Trophoblast cell (in vitro differentiated cells and primary cell): ENCODE measurements around the gene KISS1.

ENCODE experiments used
- DNase-seq, 2 donors: peaks; one replicate each; pipeline ENCODE4 v3.0.0-alpha.2; 2016
- H2AFZ ChIP-seq: 2 replicates; pipeline ENCODE4 v1.6.1; 2013; ENCODE audit warnings: low read length, moderate library complexity, mild to moderate bottlenecking; ENCODE audit not compliant: insufficient read depth, poor library complexity
- H2AK5ac ChIP-seq: 2 replicates; pipeline ENCODE4 v1.6.1; 2013; ENCODE audit warnings: mild to moderate bottlenecking, low read length
- H2BK120ac ChIP-seq: 2 replicates; pipeline ENCODE4 v1.6.1; 2013; ENCODE audit warnings: low read length, mild to moderate bottlenecking, moderate library complexity; ENCODE audit not compliant: insufficient read depth, poor library complexity
- H2BK12ac ChIP-seq: 2 replicates; pipeline ENCODE4 v1.6.1; 2013; ENCODE audit warnings: mild to moderate bottlenecking, low read length, moderate library complexity
- H2BK5ac ChIP-seq: 2 replicates; pipeline ENCODE4 v1.6.1; 2013; ENCODE audit warnings: low read length, low read depth, moderate library complexity, mild to moderate bottlenecking; ENCODE audit not compliant: poor library complexity
- H3K14ac ChIP-seq: 2 replicates; pipeline ENCODE4 v1.6.1; 2013; ENCODE audit warnings: mild to moderate bottlenecking, low read length
- H3K18ac ChIP-seq: 2 replicates; pipeline ENCODE4 v1.6.1; 2013; ENCODE audit warnings: mild to moderate bottlenecking, low read length
- H3K23ac ChIP-seq: 2 replicates; pipeline ENCODE4 v1.6.1; 2013; ENCODE audit warnings: low read length
- H3K27ac ChIP-seq: 2 replicates; pipeline ENCODE4 v1.5.1; 2013; ENCODE audit warnings: low read depth, mild to moderate bottlenecking, inconsistent platforms, low read length, moderate library complexity
- H3K27me3 ChIP-seq: 2 replicates; pipeline ENCODE4 v1.6.1; 2013; ENCODE audit warnings: inconsistent platforms, mild to moderate bottlenecking, low read length, moderate library complexity; ENCODE audit not compliant: insufficient read depth
- H3K36me3 ChIP-seq, 2 experiments: 1 replicate in 1 of 2; 2 replicates in 1 of 2; pipeline ENCODE4 v1.6.1; 2013; ENCODE audit warnings: low read length in 2 of 2, mild to moderate bottlenecking in 2 of 2, moderate library complexity in 1 of 2; ENCODE audit not compliant: insufficient read depth in 2 of 2, control insufficient read depth in 1 of 2
- H3K4ac ChIP-seq: 2 replicates; pipeline ENCODE4 v1.6.1; 2013; ENCODE audit warnings: low read depth, mild to moderate bottlenecking, low read length, moderate library complexity
- H3K4me1 ChIP-seq, 2 experiments: 1 replicate in 1 of 2; 2 replicates in 1 of 2; pipeline ENCODE4 v1.6.1; 2013; ENCODE audit warnings: low read length in 2 of 2, mild to moderate bottlenecking in 2 of 2, moderate library complexity in 1 of 2; ENCODE audit not compliant: insufficient read depth in 2 of 2, control insufficient read depth in 1 of 2
- H3K4me2 ChIP-seq: 2 replicates; pipeline ENCODE4 v1.6.1; 2013; ENCODE audit warnings: inconsistent platforms, mild to moderate bottlenecking, low read length, moderate library complexity
- H3K4me3 ChIP-seq: 2 replicates; pipeline ENCODE4 v1.5.1; 2013; ENCODE audit warnings: mild to moderate bottlenecking, low read depth, low read length, inconsistent platforms
- H3K79me1 ChIP-seq: one replicate; pipeline ENCODE4 v1.6.1; 2013; ENCODE audit warnings: low read length
- H3K79me2 ChIP-seq: 2 replicates; pipeline ENCODE4 v1.6.1; 2013; ENCODE audit warnings: low read length, mild to moderate bottlenecking; ENCODE audit not compliant: control insufficient read depth, insufficient read depth, poor library complexity
- H3K9ac ChIP-seq: 2 replicates; pipeline ENCODE4 v1.6.1; 2013; ENCODE audit warnings: mild to moderate bottlenecking, low read length
- H3K9me3 ChIP-seq: 2 replicates; pipeline ENCODE4 v1.6.1; 2013; ENCODE audit warnings: low read depth, mild to moderate bottlenecking, control low read depth, inconsistent platforms, low read length; ENCODE audit not compliant: insufficient read depth
- H4K12ac ChIP-seq: 2 replicates; pipeline ENCODE4 v1.6.1; 2013; ENCODE audit warnings: low read depth, mild to moderate bottlenecking, low read length, moderate library complexity
- H4K8ac ChIP-seq: 2 replicates; pipeline ENCODE4 v1.6.1; 2013; ENCODE audit warnings: low read depth, mild to moderate bottlenecking, low read length, moderate library complexity
- H4K91ac ChIP-seq: one replicate; pipeline ENCODE4 v1.6.1; 2013; ENCODE audit warnings: low read depth, mild to moderate bottlenecking, low read length, moderate library complexity
- WGBS: extraction: QIAGEN DNeasy Blood & Tissue Kit; methylation state at CpG from one replicate; pipeline ENCODE4 v1.1.7; 2013; ENCODE audit warnings: missing lambda C conversion rate; ENCODE audit not compliant: insufficient read length, insufficient coverage; ENCODE audit errors: extremely low coverage; 5-methylcytosine and 5-hydroxymethylcytosine counted together

The KISS1 gene

GRCh38 chr1:204171751-204172178 lies 24.5 kb downstream of the KISS1 start:
- Histone ChIP-seq H2AK5ac (no peak overlapping the region), H4K12ac (no peak overlapping the region), H2BK5ac (no peak overlapping the region), H3K27me3 (no peaks in the 10 kb centered on the region), H3K23ac (no peak overlapping the region), H2BK120ac (no peak overlapping the region), H3K14ac (no peak overlapping the region), H3K4ac (no peak overlapping the region), H2AFZ (no peak overlapping the region), H3K18ac (no peak overlapping the region), H3K4me1 (peaks cover 2 to 7% of the 10 kb centered on the region in 2 experiments), H3K4me2 (no peak overlapping the region), H4K8ac (no peak overlapping the region), H3K9ac (no peak overlapping the region), H3K9me3 (peaks cover 2% of the 10 kb centered on the region), H3K79me2 (no peaks in the 10 kb centered on the region), H3K79me1 (no peaks in the 10 kb centered on the region), H3K36me3 (no peaks in the 10 kb centered on the region), H3K4me3 (no peak overlapping the region), H2BK12ac (no peak overlapping the region), H4K91ac (no peak overlapping the region), H3K27ac (no peak overlapping the region)
- DNase-seq, result peak; percentile 70 to 96
- no CpG with 5 or more reads among the region's 4 CpGs for WGBS

- Histone ChIP-seq H3K9me3 (peaks cover 4% of the 10 kb centered on the region), H3K4ac (no peak overlapping the region), H3K14ac (no peak overlapping the region), H3K18ac (no peak overlapping the region), H3K9ac (no peak overlapping the region), H3K23ac (no peak overlapping the region), H3K27ac (no peak overlapping the region), H3K4me1 (peaks cover 2 to 7% of the 10 kb centered on the region in 2 experiments), H3K79me2 (no peaks in the 10 kb centered on the region), H4K12ac (no peak overlapping the region), H3K4me3 (no peak overlapping the region), H3K36me3 (no peaks in the 10 kb centered on the region), H2BK5ac (no peak overlapping the region), H4K8ac (no peak overlapping the region), H3K27me3 (no peaks in the 10 kb centered on the region), H2AK5ac (no peak overlapping the region), H2AFZ (no peak overlapping the region), H2BK12ac (no peak overlapping the region), H3K4me2 (no peak overlapping the region), H4K91ac (no peak overlapping the region), H2BK120ac (no peak overlapping the region), H3K79me1 (no peaks in the 10 kb centered on the region)
- no peak for DNase-seq
- WGBS, result no CpG with 5 or more reads among the region's 3 CpGs
Measured at GRCh38 chr1:204170494-204171155, 25.7 kb downstream of the KISS1 start.

- WGBS, result no CpG with 5 or more reads among the region's 4 CpGs
- Histone ChIP-seq H2AK5ac (no peak overlapping the region), H2BK120ac (no peak overlapping the region), H4K91ac (no peak overlapping the region), H3K4me1 (peaks cover 2 to 7% of the 10 kb centered on the region in 2 experiments), H3K4me2 (no peak overlapping the region), H3K9ac (no peak overlapping the region), H4K12ac (no peak overlapping the region), H3K79me2 (no peaks in the 10 kb centered on the region), H4K8ac (no peak overlapping the region), H3K4ac (no peak overlapping the region), H3K18ac (no peak overlapping the region), H3K27ac (no peak overlapping the region), H3K4me3 (no peak overlapping the region), H3K23ac (no peak overlapping the region), H3K36me3 (no peaks in the 10 kb centered on the region), H3K27me3 (no peaks in the 10 kb centered on the region), H2AFZ (no peak overlapping the region), H2BK12ac (no peak overlapping the region), H3K9me3 (peaks cover 4% of the 10 kb centered on the region), H2BK5ac (no peak overlapping the region), H3K79me1 (no peaks in the 10 kb centered on the region), H3K14ac (no peak overlapping the region)
- no peak for DNase-seq
Measured at GRCh38 chr1:204169858-204170257, 26.4 kb downstream of the KISS1 start.

- WGBS, result no CpG with 5 or more reads among the region's 5 CpGs
- no peaks in the 10 kb centered on the region for H3K79me2 ChIP-seq
- H2BK120ac ChIP-seq, result no peak overlapping the region
- no peak for DNase-seq
- H3K9ac ChIP-seq, result no peak overlapping the region
- H3K4me1 ChIP-seq, result peaks cover 2 to 7% of the 10 kb centered on the region in 2 experiments
- H3K9me3 ChIP-seq, result peaks cover 4% of the 10 kb centered on the region
- no peak overlapping the region for H3K18ac ChIP-seq
- H4K12ac ChIP-seq, result no peak overlapping the region
- H4K91ac ChIP-seq, result no peak overlapping the region
- H3K27ac ChIP-seq, result no peak overlapping the region
- no peaks in the 10 kb centered on the region for H3K36me3 ChIP-seq
- no peak overlapping the region for H4K8ac ChIP-seq
- H3K27me3 ChIP-seq, result no peaks in the 10 kb centered on the region
- H2AK5ac ChIP-seq, result no peak overlapping the region
- no peak overlapping the region for H2BK5ac ChIP-seq
- H2AFZ ChIP-seq, result no peak overlapping the region
- H3K4me2 ChIP-seq, result no peak overlapping the region
- no peak overlapping the region for H3K14ac ChIP-seq
- H3K23ac ChIP-seq, result no peak overlapping the region
- H3K79me1 ChIP-seq, result no peaks in the 10 kb centered on the region
- no peak overlapping the region for H3K4me3 ChIP-seq
- no peak overlapping the region for H3K4ac ChIP-seq
- no peak overlapping the region for H2BK12ac ChIP-seq
Measured at GRCh38 chr1:204167730-204168129, 28.6 kb downstream of the KISS1 start.
